ENCODE results near the gene UBE2E3.
"Not testable (repeated sequence)": the region's sequence is repeated elsewhere in the genome, so short reads cannot be mapped to it uniquely, and the experiment has no call there.

DNA sequence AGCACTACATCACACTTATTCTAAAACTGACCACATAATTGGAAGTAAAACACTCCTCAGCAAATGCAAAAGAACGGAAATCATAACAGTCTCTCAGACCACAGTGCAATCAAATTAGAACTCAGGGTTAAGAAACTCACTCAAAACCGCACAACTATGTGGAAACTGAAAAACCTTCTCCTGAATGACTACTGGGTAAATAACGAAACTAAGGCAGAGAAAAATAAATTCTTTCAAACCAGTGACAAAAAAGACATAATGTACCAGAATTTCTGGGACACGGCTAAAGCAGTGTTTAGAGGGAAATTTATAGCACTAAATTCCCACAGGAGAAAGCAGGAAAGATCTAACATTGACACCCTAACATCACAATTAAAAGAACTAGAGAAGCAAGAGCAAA is 111.5 kb downstream of the UBE2E3 start:
- not testable (repeated sequence) for TF ChIP-seq POLR2A (IDR thresholded peaks at IDR 0.05); CTCF (IDR thresholded peaks at IDR 0.05 in 4 of 5, conservative IDR thresholded peaks at IDR 0.05 in 1 of 5)

Data from gastrocnemius medialis (tissue), 4 donors.